Left lung (tissue), 14 donors: ENCODE results near the gene UQCRC2. TPM values are rescaled to one million over a fixed set of nuclear protein-coding genes. Genes with fewer than 3 reads are reported as not detected.
"Not testable (repeated sequence)": the region's sequence is repeated elsewhere in the genome, so short reads cannot be mapped to it uniquely, and the experiment has no call there.

Experiments used
- ATAC-seq: fragments of 200-7000 bp; cut with Tn5 transposase; one replicate; pipeline ENCODE4 v1.9.1; 2020; ENCODE audit warnings: moderate library complexity
- DNase-seq, 4 donors: peaks; one replicate each; pipeline ENCODE4 v3.0.0-alpha.2; 2013 to 2020
- H3K27ac ChIP-seq, 2 donors: fragments of 200-600 bp; sonication (generic) in 1 of 2; one replicate each; pipeline versions ENCODE4 v1.5.0 to v1.8.0; 2020 to 2021
- H3K27me3 ChIP-seq, 2 donors: fragments of 200-600 bp; sonication (generic) in 1 of 2; one replicate each; pipeline versions ENCODE4 v1.5.0 to v1.8.0; 2020 to 2021
- H3K36me3 ChIP-seq, 2 donors: fragments of 200-600 bp; sonication (generic) in 1 of 2; one replicate each; pipeline versions ENCODE4 v1.5.0 to v1.8.0; 2020 to 2021
- H3K4me1 ChIP-seq, 2 donors: fragments of 200-600 bp; one replicate each; pipeline ENCODE4 v1.8.0; 2021
- H3K4me3 ChIP-seq, 2 donors: fragments of 200-600 bp; sonication (generic) in 1 of 2; one replicate each; pipeline versions ENCODE4 v1.5.0 to v1.8.0; 2020 to 2021; ENCODE audit warnings: mild to moderate bottlenecking in 1 of 2
- H3K9me3 ChIP-seq, 2 donors: fragments of 200-600 bp; sonication (generic) in 1 of 2; one replicate each; pipeline versions ENCODE4 v1.5.0 to v1.8.0; 2020 to 2021
- intact Hi-C, 2 donors: fragments of 100-400 bp; cut with DNase I; formaldehyde crosslinking; loops; one replicate each; pipeline versions ENCODE4 v1.11.2 to v1.14.2; 2022
- long read RNA-seq, 12 donors: library from polyadenylated mRNA in 2 of 12; unstranded in 2 of 12; transcript quantifications; one replicate each; pipeline ENCODE4 v2.0.0 and lab custom pipeline, GENCODE V29; 2019 to 2026
- polyA plus RNA-seq, 6 donors: library from polyadenylated mRNA; unstranded; fragments of 120-200 nt; gene quantifications; one replicate each; pipeline ENCODE4 v1.2.1, GENCODE V29; 2013; ENCODE audit not compliant: insufficient read length in 6 of 6
- total RNA-seq, 2 donors: library from RNA; stranded (reverse); fragmentation: NEBNext Ultra II Directional; extraction: Animal tissue kit (Norgen Biotek cat#: 25700); gene quantifications; one replicate each; pipeline ENCODE4 v1.2.1, GENCODE V29; 2021
- TF ChIP-seq, protein P1 (sequence below), 2 donors: fragments of 200-600 bp; sonication (generic) in 1 of 2; IDR thresholded peaks; one replicate each; pipeline versions ENCODE4 v1.5.0 to v1.8.0; 2021; ENCODE audit warnings: antibody characterized with exemption in 2 of 2
- donor health status: DM: no; HTN: yes; CAD: no.
- donor health status: DM: no; HTN: no; CAD: no.

UQCRC2 gene
- 100 to 1,000 TPM; 167 to 186 TPM for total RNA-seq
- 100 to 1,000 TPM; 242 to 292 (median 252) TPM for polyA plus RNA-seq
- long read RNA-seq, donor 1, transcript UQCRC2-203 (2 exons, 699 nt), result minor isoform, 35 of 137 reads
- long read RNA-seq, donor 1, transcript UQCRC2-201 (14 exons, 2,615 nt), result major isoform, 64 of 137 reads
- long read RNA-seq, donor 1, partial matches to known transcripts, result 35 of 137 reads
- long read RNA-seq, donor 1, other reads (novel, unspliced or antisense), result 0 of 137 reads
- long read RNA-seq, donor 2, transcript UQCRC2-203 (2 exons, 699 nt), result minor isoform, 27 of 90 reads
- long read RNA-seq, donor 2, transcript UQCRC2-201 (14 exons, 2,615 nt), result major isoform, 46 of 90 reads
- long read RNA-seq, donor 2, partial matches to known transcripts, result 17 of 90 reads
- long read RNA-seq, donor 2, other reads (novel, unspliced or antisense), result 0 of 90 reads
- long read RNA-seq, donor 3, transcript UQCRC2-201 (14 exons, 2,615 nt), result major isoform, 52 of 78 reads
- long read RNA-seq, donor 3, transcript UQCRC2-203 (2 exons, 699 nt), result minor isoform, 11 of 78 reads
- long read RNA-seq, donor 3, partial matches to known transcripts, result 15 of 78 reads
- long read RNA-seq, donor 3, other reads (novel, unspliced or antisense), result 0 of 78 reads
- long read RNA-seq, donor 4, transcript UQCRC2-201 (14 exons, 2,615 nt), result major isoform, 101 of 110 reads
- long read RNA-seq, donor 4, partial matches to known transcripts, result 6 of 110 reads
- long read RNA-seq, donor 4, other reads (novel, unspliced or antisense), result 3 of 110 reads
- long read RNA-seq, donor 5, transcript UQCRC2-203 (2 exons, 699 nt), result minor isoform, 18 of 92 reads
- long read RNA-seq, donor 5, transcript UQCRC2-201 (14 exons, 2,615 nt), result major isoform, 52 of 92 reads
- long read RNA-seq, donor 5, partial matches to known transcripts, result 22 of 92 reads
- long read RNA-seq, donor 5, other reads (novel, unspliced or antisense), result 0 of 92 reads
- long read RNA-seq, donor 6, transcript UQCRC2-201 (14 exons, 2,615 nt), result major isoform, 60 of 88 reads
- long read RNA-seq, donor 6, transcript UQCRC2-203 (2 exons, 699 nt), result minor isoform, 21 of 88 reads
- long read RNA-seq, donor 6, partial matches to known transcripts, result 5 of 88 reads
- long read RNA-seq, donor 6, other reads (novel, unspliced or antisense), result 0 of 88 reads
- long read RNA-seq, donor 7, transcript UQCRC2-203 (2 exons, 699 nt), result minor isoform, 10 of 45 reads
- long read RNA-seq, donor 7, transcript UQCRC2-201 (14 exons, 2,615 nt), result major isoform, 35 of 45 reads
- long read RNA-seq, donor 7, partial matches to known transcripts, result 0 of 45 reads
- long read RNA-seq, donor 7, other reads (novel, unspliced or antisense), result 0 of 45 reads
- long read RNA-seq, donor 8, transcript UQCRC2-203 (2 exons, 699 nt), result minor isoform, 11 of 52 reads
- long read RNA-seq, donor 8, transcript UQCRC2-201 (14 exons, 2,615 nt), result major isoform, 33 of 52 reads
- long read RNA-seq, donor 8, partial matches to known transcripts, result 6 of 52 reads
- long read RNA-seq, donor 8, other reads (novel, unspliced or antisense), result 0 of 52 reads
- long read RNA-seq, donor 9, result 0 reads
- long read RNA-seq, donor 10, transcript UQCRC2-201 (14 exons, 2,615 nt), result major isoform, 106 of 117 reads
- long read RNA-seq, donor 10, partial matches to known transcripts, result 2 of 117 reads
- long read RNA-seq, donor 10, other reads (novel, unspliced or antisense), result 7 of 117 reads
- long read RNA-seq, donor 11, result 0 reads
- long read RNA-seq, donor 12, transcript UQCRC2-203 (2 exons, 699 nt), result minor isoform, 11 of 58 reads
- long read RNA-seq, donor 12, transcript UQCRC2-201 (14 exons, 2,615 nt), result major isoform, 41 of 58 reads
- long read RNA-seq, donor 12, partial matches to known transcripts, result 6 of 58 reads
- long read RNA-seq, donor 12, other reads (novel, unspliced or antisense), result 0 of 58 reads

DNA sequence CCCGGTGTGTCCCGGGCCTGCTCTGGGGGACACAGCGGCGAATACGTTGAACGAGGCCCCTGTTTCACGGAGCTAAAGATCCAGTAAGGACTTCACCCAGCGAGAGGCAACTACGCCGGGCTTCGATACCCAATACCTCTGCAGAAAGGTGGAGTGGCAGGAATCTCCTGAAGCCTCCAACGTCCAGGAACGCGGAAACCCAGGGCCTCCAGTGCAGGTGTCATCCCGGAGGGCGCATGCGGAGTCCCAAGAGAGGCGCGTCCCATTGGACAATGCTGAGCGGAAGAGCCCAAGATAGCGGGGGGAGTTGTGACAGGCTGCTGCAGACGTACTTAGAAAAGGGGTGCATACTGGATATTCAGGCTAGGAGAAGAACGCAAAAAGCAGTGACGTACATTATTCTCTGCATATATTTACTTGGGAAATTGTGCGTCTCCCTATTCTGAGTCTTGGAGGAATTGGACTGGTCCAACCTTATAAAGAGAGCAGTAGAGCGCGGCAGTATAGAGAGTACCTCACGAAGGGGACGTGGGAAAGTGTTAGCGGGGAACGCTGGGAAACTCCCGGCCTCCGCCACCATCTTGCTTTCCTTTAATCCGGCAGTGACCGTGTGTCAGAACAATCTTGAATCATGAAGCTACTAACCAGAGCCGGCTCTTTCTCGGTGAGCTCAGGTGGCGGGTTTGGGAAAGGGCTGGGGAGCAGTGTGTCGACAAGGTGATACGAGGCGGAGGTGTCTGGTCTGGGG is at the start of gene UQCRC2:
Gene UQCRC2 (plus strand): TSS at position 569 of the 748 bp plus-strand sequence. CDS start 63 bp downstream, at position 632.
- intact Hi-C loops, result no loop called here
- ATAC-seq, result peak; percentile 97
- peak within 1 kb of the TSS; percentile 70 to 99 for H3K4me3 ChIP-seq
- H3K27ac ChIP-seq, result peak within 1 kb of the TSS; percentile 89 to 97
- H3K4me1 ChIP-seq, result peaks cover 27 to 49% of the 10 kb centered on the region in 2 donors
- no peaks in the 10 kb centered on the region for H3K27me3 ChIP-seq
- H3K9me3 ChIP-seq, result no peaks in the 10 kb centered on the region
- TF ChIP-seq, protein P1, sequence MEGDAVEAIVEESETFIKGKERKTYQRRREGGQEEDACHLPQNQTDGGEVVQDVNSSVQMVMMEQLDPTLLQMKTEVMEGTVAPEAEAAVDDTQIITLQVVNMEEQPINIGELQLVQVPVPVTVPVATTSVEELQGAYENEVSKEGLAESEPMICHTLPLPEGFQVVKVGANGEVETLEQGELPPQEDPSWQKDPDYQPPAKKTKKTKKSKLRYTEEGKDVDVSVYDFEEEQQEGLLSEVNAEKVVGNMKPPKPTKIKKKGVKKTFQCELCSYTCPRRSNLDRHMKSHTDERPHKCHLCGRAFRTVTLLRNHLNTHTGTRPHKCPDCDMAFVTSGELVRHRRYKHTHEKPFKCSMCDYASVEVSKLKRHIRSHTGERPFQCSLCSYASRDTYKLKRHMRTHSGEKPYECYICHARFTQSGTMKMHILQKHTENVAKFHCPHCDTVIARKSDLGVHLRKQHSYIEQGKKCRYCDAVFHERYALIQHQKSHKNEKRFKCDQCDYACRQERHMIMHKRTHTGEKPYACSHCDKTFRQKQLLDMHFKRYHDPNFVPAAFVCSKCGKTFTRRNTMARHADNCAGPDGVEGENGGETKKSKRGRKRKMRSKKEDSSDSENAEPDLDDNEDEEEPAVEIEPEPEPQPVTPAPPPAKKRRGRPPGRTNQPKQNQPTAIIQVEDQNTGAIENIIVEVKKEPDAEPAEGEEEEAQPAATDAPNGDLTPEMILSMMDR (IDR thresholded peaks at IDR 0.05), result no peak
- peak; percentile 91 to 93 (median 92) for DNase-seq
- H3K36me3 ChIP-seq, result peaks cover 0 to 23% of the 10 kb centered on the region in 2 donors

DNA sequence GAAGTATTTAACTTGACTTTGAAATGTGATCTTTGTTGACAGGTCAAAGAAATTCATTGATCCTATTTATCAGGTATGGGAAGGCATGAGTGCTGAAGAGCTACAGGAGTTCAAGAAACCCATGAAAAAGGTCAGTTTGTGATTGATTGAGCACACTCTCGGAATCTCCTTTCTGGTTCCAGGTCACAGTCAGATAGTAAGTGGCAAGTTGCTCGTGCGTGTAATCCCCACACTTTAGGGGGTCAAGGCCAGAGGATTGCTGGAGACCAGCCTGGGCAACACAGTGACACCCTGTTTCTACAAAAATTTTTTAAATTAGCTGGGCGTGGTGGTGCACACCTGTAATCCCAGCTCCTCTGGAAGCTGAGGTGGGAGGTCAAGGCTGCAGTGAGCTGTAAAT is 20.5 kb upstream of the UQCRC2 start:
- intact Hi-C loops, H3K4me3 ChIP-seq, DNase-seq, H3K4me1 ChIP-seq, H3K27ac ChIP-seq, H3K27me3 ChIP-seq, H3K9me3 ChIP-seq, ATAC-seq, H3K36me3 ChIP-seq: not testable (repeated sequence)

DNA sequence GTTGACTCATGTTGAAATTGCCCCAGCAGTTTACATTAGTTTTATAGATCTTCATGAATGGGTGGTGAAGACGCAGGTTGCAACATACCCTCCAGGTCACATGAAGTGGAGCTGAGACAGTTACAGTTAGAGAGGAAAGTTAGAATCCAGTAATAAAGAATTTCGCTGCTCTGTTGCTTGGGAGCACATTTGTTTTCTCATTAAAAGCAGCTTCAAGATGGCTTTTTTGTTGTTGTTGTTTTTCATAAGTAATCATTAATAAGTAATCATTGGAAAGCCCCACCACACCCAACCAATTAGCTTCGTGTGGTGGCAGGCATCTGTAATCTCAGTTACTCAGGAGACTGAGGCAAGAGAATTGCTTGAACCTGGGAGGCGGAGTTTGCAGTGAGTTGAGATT is 19.8 kb upstream of the UQCRC2 start:
- ATAC-seq, DNase-seq, H3K9me3 ChIP-seq, H3K27ac ChIP-seq, H3K27me3 ChIP-seq, intact Hi-C loops, H3K36me3 ChIP-seq, H3K4me3 ChIP-seq, H3K4me1 ChIP-seq: not testable (repeated sequence)

DNA sequence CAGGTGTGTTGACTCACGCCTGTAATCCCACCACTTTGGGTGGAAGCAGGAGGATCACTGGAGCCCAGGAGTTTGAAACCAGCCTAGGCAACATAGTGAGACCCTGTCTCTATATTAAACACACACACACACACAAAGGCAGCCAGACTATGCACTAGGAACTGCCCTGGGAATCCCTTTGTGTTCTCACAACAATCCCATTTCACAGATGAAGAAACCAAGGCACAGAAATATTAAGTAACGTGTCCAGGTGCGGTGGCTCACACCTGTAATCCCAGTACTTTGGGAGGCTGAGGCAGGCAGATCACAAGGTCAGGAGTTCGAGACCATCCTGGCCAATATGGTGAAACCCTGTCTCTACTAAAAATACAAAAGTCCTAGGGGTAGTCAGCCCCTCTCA is 19.4 kb upstream of the UQCRC2 start:
- H3K36me3 ChIP-seq, H3K4me3 ChIP-seq, H3K27me3 ChIP-seq, DNase-seq, H3K9me3 ChIP-seq, H3K27ac ChIP-seq, H3K4me1 ChIP-seq, ATAC-seq, intact Hi-C loops: not testable (repeated sequence)

DNA sequence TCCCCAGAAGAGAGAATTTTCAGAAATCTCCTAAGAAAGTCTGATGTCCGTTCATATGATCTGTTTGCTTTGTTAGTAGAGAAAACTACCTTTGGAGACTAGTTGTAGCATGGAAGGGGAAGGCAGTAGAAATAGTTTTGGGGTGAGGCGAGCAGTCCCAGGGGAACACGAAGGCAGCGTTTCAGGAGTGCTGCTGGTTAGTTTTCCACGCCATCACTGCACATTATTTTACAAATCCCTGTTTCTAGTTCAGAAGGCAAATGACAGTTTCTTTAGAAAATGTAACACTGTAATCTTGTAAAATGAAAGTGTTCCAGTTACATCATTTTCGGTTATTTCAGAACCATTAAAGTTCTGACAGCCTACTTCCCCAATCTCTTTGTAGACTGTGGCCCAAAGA is 16.9 kb upstream of the UQCRC2 start:
- H3K4me1 ChIP-seq, H3K4me3 ChIP-seq, H3K27me3 ChIP-seq, H3K36me3 ChIP-seq, intact Hi-C loops, ATAC-seq, DNase-seq, H3K9me3 ChIP-seq, H3K27ac ChIP-seq: not testable (repeated sequence)

DNA sequence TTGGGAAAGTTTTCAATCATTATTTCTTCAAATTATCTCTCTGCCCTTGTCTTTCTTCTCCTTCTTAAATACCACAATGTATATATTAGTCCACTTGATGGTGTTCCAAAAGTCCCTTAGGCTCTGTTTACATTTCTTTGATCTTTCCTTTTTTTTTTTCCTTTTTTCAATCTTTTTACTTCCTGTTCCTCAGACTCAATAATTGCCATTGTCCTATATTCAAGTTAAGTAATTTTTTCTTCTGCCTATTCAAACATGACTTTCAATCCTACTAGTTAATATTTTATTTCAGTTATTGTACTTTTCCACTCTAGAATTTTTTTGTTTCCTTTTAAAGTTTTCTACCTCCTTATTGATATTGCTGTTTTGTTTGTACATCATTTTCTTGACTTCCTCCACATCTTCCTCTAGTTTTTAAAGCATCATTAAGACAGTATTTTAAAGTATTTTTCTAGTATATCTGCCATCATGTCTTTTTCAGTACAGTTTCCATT is 15.8 kb upstream of the UQCRC2 start:
- H3K36me3 ChIP-seq, result no peaks in the 10 kb centered on the region
- H3K9me3 ChIP-seq, result no peaks in the 10 kb centered on the region
- H3K4me3 ChIP-seq, result no peak overlapping the region
- ATAC-seq (no peak), DNase-seq (no peak)
- no peak overlapping the region for H3K27ac ChIP-seq
- no peaks in the 10 kb centered on the region for H3K27me3 ChIP-seq
- TF ChIP-seq, protein P1 (IDR thresholded peaks at IDR 0.05), result no peak
- intact Hi-C loops, result no loop called here
- H3K4me1 ChIP-seq, result no peaks in the 10 kb centered on the region
